NCI-H2107 treated with DMSO at 0.1 percent for 48 hours (cell line): ENCODE data around the gene SSPN.

Source experiments
- DNase-seq: peaks from one replicate; lab custom pipeline; 2025; ENCODE audit not compliant: unreplicated experiment; lab: John Stamatoyannopoulos, UW

SSPN gene

GRCh38 chr12:26264215-26264838, 69.0 kb downstream of the SSPN start:
- DNase-seq: no peak

GRCh38 chr12:26265606-26266005, 70.2 kb downstream of the SSPN start:
- DNase-seq: no peak

- no peak for DNase-seq
These were observed 71.5 kb downstream of the SSPN start for GRCh38 chr12:26266881-26267280.

GRCh38 chr12:26268841-26269561, 73.6 kb downstream of the SSPN start:
- DNase-seq: no peak

- no peak for DNase-seq
These were observed 74.3 kb downstream of the SSPN start for GRCh38 chr12:26269562-26270284.

GRCh38 chr12:26271024-26271423, 75.7 kb downstream of the SSPN start:
- no peak for DNase-seq

- no peak for DNase-seq
These were observed 76.6 kb downstream of the SSPN start for GRCh38 chr12:26271889-26272492.

- DNase-seq: no peak
These were observed 77.5 kb downstream of the SSPN start for GRCh38 chr12:26272851-26273250.

GRCh38 chr12:26273811-26274210, 78.4 kb downstream of the SSPN start:
- no peak for DNase-seq

- DNase-seq: no peak
These were observed 79.3 kb downstream of the SSPN start for GRCh38 chr12:26274441-26275312.

GRCh38 chr12:26275313-26276131, 80.1 kb downstream of the SSPN start:
- DNase-seq: no peak

GRCh38 chr12:26276709-26277108, 81.3 kb downstream of the SSPN start:
- DNase-seq: no peak

GRCh38 chr12:26277506-26278246, 82.3 kb downstream of the SSPN start:
- DNase-seq: no peak

GRCh38 chr12:26278266-26278665, 82.9 kb downstream of the SSPN start:
- no peak for DNase-seq

GRCh38 chr12:26278666-26279065, 83.3 kb downstream of the SSPN start:
- no peak for DNase-seq

- no peak for DNase-seq
These were observed 83.7 kb downstream of the SSPN start for GRCh38 chr12:26279091-26279490.

GRCh38 chr12:26279908-26280307, 84.5 kb downstream of the SSPN start:
- no peak for DNase-seq

- DNase-seq: no peak
These were observed 85.5 kb downstream of the SSPN start for GRCh38 chr12:26280869-26281268.

GRCh38 chr12:26281320-26281719, 85.9 kb downstream of the SSPN start:
- DNase-seq: no peak
